GM21526 (cell line): ENCODE results near the gene BRMS1.
A peak's percentile ranks its signal among the peaks of the same experiment; 100 is the strongest.

Experiments
- ATAC-seq: cut with Tn5 transposase; IDR thresholded peaks from one replicate; pipeline ENCODE4 v1.9.1; 2021; ENCODE audit warnings: moderate library complexity; ENCODE audit not compliant: unreplicated experiment, low FRiP score

The BRMS1 gene

DNA sequence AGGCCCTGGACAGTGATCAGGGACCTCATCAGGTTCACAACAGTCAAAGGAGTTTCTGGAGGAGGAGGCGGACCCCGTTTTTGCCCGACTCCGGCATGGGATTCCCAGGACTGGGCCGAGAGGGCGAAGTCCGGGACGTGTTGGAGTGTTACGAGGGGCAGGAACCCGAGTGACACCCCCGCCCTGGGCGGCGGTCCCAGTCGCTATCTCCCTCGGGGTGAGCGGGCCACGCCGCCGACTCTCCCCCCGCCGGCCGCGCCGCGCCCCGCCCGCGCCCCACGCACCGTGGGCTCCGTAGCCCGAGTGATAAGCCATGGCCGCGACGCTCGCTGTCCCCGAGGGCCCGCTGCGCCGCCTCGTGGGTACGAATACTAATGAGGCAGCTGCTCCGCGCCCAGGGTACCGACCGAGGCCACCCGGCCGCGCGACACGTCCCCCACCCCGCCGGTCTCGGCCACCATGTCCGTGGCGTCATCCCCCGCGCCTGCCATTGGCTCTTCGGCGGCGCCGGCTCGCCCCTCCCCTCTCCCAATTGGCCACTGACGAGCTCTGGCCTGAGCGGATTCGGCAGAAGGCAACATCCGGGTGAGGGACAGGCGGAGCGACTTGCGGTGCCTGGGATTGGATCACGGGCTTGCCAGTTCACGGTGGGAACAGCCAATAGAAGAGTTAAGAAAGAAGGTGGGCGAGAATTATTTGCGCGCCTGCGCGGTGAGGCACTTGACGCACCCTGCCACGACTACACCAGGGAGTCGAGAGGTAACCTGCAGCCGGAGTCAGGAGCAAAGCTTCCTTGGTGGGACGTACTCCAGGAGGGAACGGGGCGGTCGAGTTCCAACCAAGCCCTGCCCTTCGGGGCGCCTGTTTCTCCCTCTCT is 56.0 kb downstream of the BRMS1 start, which contains the start of gene YIF1A:
Gene YIF1A (minus strand): TSS at position 473 of the 877 bp plus-strand sequence. CDS start 158 bp downstream, at position 315.
- ATAC-seq: peak; percentile 74

DNA sequence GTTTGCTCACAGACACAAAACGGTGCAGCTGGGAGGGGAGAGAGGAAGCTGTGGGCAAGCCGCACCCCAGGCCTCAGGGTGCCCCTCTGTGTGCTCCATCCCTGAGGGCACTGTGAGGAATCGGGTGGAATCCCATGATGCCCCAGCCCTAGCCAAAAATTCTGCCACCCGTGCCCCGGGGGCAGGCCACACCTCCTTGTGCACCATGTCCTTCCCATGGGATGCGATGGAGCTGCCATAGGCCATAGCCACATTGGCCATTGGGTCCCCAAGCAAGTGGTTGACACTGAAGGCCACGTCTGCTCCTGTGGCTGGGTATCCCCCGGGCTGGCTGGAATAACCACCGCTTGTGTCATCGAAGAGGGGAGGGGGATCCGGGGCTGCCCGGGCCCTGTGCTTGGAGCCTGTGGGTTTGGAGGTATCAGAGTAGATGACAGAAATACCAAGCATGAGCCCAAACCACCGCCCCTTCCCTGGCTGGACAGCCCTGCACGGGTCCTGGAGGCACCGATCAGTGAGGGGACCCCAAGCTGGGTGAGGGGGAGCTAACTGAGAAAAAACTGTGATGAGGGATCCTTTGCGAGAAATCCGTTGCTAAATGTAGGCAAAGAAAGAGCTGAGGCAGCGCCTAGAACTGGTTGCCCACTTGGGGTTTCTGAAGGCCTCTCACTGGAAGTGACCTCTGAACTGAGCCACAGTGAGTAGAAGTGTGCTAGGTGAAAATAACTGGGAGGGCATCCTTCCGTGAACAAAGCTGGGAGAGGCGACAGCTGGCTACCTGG is 56.8 kb downstream of the BRMS1 start:
- no peak for ATAC-seq
